Measurements from ENCODE around the gene LRP4. TPM values are rescaled to one million over a fixed set of nuclear protein-coding genes. Genes with fewer than 3 reads are reported as not detected.
"Not testable (repeated sequence)": the region's sequence is repeated elsewhere in the genome, so short reads cannot be mapped to it uniquely, and the experiment has no call there.

Gene LRP4
- polyA plus RNA-seq, result not detected

- Mint-ChIP-seq H3K36me3 (no peaks in the 10 kb centered on the region), H3K4me3 (peak within 1 kb of the TSS; percentile 74 to 88 (median 88)), H3K27me3 (peaks cover 40% of the 10 kb centered on the region), H3K9me3 (no peaks in the 10 kb centered on the region), H3K27ac (peak within 1 kb of the TSS; percentile 19 to 89 (median 83)), H3K4me1 (peaks cover 18 to 21% (median 20%) of the 10 kb centered on the region in 3 donors)
Measured at GRCh38 chr11:46918083-46918787, at the start of gene LRP4. Gene LRP4, minus strand, starts transcription at chr11:46918550. Its CDS starts 171 bp downstream, at chr11:46918379.

- no peaks in the 10 kb centered on the region for H3K4me1 Mint-ChIP-seq
- H3K36me3 Mint-ChIP-seq, result peaks cover 5% of the 10 kb centered on the region
- no peaks in the 10 kb centered on the region for H3K27me3 Mint-ChIP-seq
- H3K27ac Mint-ChIP-seq, result no peak overlapping the region
- no peak overlapping the region for H3K4me3 Mint-ChIP-seq
- H3K9me3 Mint-ChIP-seq, result no peaks in the 10 kb centered on the region
Measured at GRCh38 chr11:46967962-46968361, 49.6 kb upstream of the LRP4 start.

GRCh38 chr11:46966773-46967172 lies 48.4 kb upstream of the LRP4 start:
- Mint-ChIP-seq H3K9me3 (no peaks in the 10 kb centered on the region), H3K36me3 (peaks cover 11% of the 10 kb centered on the region), H3K4me3 (no peak overlapping the region), H3K27ac (no peak overlapping the region), H3K27me3 (no peaks in the 10 kb centered on the region), H3K4me1 (no peaks in the 10 kb centered on the region)

GRCh38 chr11:46963844-46964243 lies 45.5 kb upstream of the LRP4 start:
- H3K27me3 Mint-ChIP-seq, result no peaks in the 10 kb centered on the region
- peaks cover 22% of the 10 kb centered on the region for H3K36me3 Mint-ChIP-seq
- H3K4me3 Mint-ChIP-seq, result no peak overlapping the region
- no peak overlapping the region for H3K27ac Mint-ChIP-seq
- peaks cover 0 to 2% (median 2%) of the 10 kb centered on the region in 3 donors for H3K9me3 Mint-ChIP-seq
- no peaks in the 10 kb centered on the region for H3K4me1 Mint-ChIP-seq

GRCh38 chr11:46961886-46962285 lies 43.5 kb upstream of the LRP4 start:
- H3K36me3 Mint-ChIP-seq, result peaks cover 25% of the 10 kb centered on the region
- H3K27me3 Mint-ChIP-seq, H3K4me1 Mint-ChIP-seq, H3K4me3 Mint-ChIP-seq, H3K27ac Mint-ChIP-seq, H3K9me3 Mint-ChIP-seq: not testable (repeated sequence)

GRCh38 chr11:46961041-46961440 lies 42.7 kb upstream of the LRP4 start:
- H3K27ac Mint-ChIP-seq, result no peak overlapping the region
- peaks cover 25% of the 10 kb centered on the region for H3K36me3 Mint-ChIP-seq
- no peak overlapping the region for H3K4me3 Mint-ChIP-seq

GRCh38 chr11:46958777-46959176 lies 40.4 kb upstream of the LRP4 start:
- Mint-ChIP-seq H3K9me3 (peaks cover 2 to 6% (median 2%) of the 10 kb centered on the region in 3 donors), H3K4me1 (no peaks in the 10 kb centered on the region), H3K4me3 (no peak overlapping the region), H3K27ac (no peak overlapping the region), H3K36me3 (peaks cover 26% of the 10 kb centered on the region), H3K27me3 (no peaks in the 10 kb centered on the region)

More at GRCh38 chr11:46961041-46961440, 42.7 kb upstream of the LRP4 start:
- Mint-ChIP-seq H3K4me1 (no peaks in the 10 kb centered on the region), H3K27me3 (no peaks in the 10 kb centered on the region), H3K9me3 (peaks cover 2 to 6% (median 2%) of the 10 kb centered on the region in 3 donors)

GRCh38 chr11:46953093-46953492 lies 34.7 kb upstream of the LRP4 start:
- no peak overlapping the region for H3K4me3 Mint-ChIP-seq
- no peaks in the 10 kb centered on the region for H3K9me3 Mint-ChIP-seq
- no peaks in the 10 kb centered on the region for H3K4me1 Mint-ChIP-seq
- peaks cover 6% of the 10 kb centered on the region for H3K36me3 Mint-ChIP-seq
- H3K27ac Mint-ChIP-seq, result peak overlapping the region in 1 of 3 donors; percentile 6
- no peaks in the 10 kb centered on the region for H3K27me3 Mint-ChIP-seq

GRCh38 chr11:46952553-46952952 lies 34.2 kb upstream of the LRP4 start:
- no peaks in the 10 kb centered on the region for H3K4me1 Mint-ChIP-seq
- no peaks in the 10 kb centered on the region for H3K27me3 Mint-ChIP-seq
- H3K36me3 Mint-ChIP-seq, result peaks cover 10% of the 10 kb centered on the region
- no peak overlapping the region for H3K4me3 Mint-ChIP-seq
- H3K9me3 Mint-ChIP-seq, result no peaks in the 10 kb centered on the region
- H3K27ac Mint-ChIP-seq, result peak overlapping the region in 2 of 3 donors; percentile 6 to 35

GRCh38 chr11:46951864-46952263 lies 33.5 kb upstream of the LRP4 start:
- peaks cover 10% of the 10 kb centered on the region for H3K36me3 Mint-ChIP-seq
- H3K9me3 Mint-ChIP-seq, result no peaks in the 10 kb centered on the region
- no peaks in the 10 kb centered on the region for H3K27me3 Mint-ChIP-seq
- no peaks in the 10 kb centered on the region for H3K4me1 Mint-ChIP-seq
- no peak overlapping the region for H3K27ac Mint-ChIP-seq
- no peak overlapping the region for H3K4me3 Mint-ChIP-seq

- Mint-ChIP-seq H3K9me3 (no peaks in the 10 kb centered on the region), H3K27ac (no peak overlapping the region), H3K4me3 (no peak overlapping the region), H3K36me3 (peaks cover 12% of the 10 kb centered on the region), H3K27me3 (no peaks in the 10 kb centered on the region), H3K4me1 (peaks cover 0 to 5% (median 0%) of the 10 kb centered on the region in 3 donors)
Measured at GRCh38 chr11:46949297-46949696, 30.9 kb upstream of the LRP4 start.

GRCh38 chr11:46948378-46949131 lies 30.2 kb upstream of the LRP4 start:
- H3K4me1 Mint-ChIP-seq, result peaks cover 0 to 5% (median 0%) of the 10 kb centered on the region in 3 donors
- no peaks in the 10 kb centered on the region for H3K9me3 Mint-ChIP-seq
- peaks cover 9% of the 10 kb centered on the region for H3K36me3 Mint-ChIP-seq
- H3K27ac Mint-ChIP-seq, result no peak overlapping the region
- H3K27me3 Mint-ChIP-seq, result no peaks in the 10 kb centered on the region
- H3K4me3 Mint-ChIP-seq, result no peak overlapping the region

- Mint-ChIP-seq H3K9me3 (no peaks in the 10 kb centered on the region), H3K36me3 (peaks cover 9% of the 10 kb centered on the region), H3K27me3 (no peaks in the 10 kb centered on the region), H3K27ac (no peak overlapping the region), H3K4me1 (peaks cover under 1 to 5% (median 2%) of the 10 kb centered on the region in 3 donors), H3K4me3 (no peak overlapping the region)
Measured at GRCh38 chr11:46947399-46948077, 29.2 kb upstream of the LRP4 start.

GRCh38 chr11:46944356-46945075 lies 26.2 kb upstream of the LRP4 start:
- no peak overlapping the region for H3K4me3 Mint-ChIP-seq
- H3K27ac Mint-ChIP-seq, result no peak overlapping the region
- no peaks in the 10 kb centered on the region for H3K9me3 Mint-ChIP-seq
- peaks cover 2 to 5% (median 3%) of the 10 kb centered on the region in 3 donors for H3K4me1 Mint-ChIP-seq
- peaks cover 9% of the 10 kb centered on the region for H3K36me3 Mint-ChIP-seq
- H3K27me3 Mint-ChIP-seq, result no peaks in the 10 kb centered on the region

GRCh38 chr11:46942172-46942571 lies 23.8 kb upstream of the LRP4 start:
- Mint-ChIP-seq H3K9me3 (no peaks in the 10 kb centered on the region), H3K4me1 (peaks cover 5 to 6% (median 5%) of the 10 kb centered on the region in 3 donors), H3K4me3 (no peak overlapping the region), H3K27me3 (no peaks in the 10 kb centered on the region), H3K36me3 (peaks cover 5% of the 10 kb centered on the region), H3K27ac (no peak overlapping the region)

All from IgD-negative memory B cell (primary cell).